ENCODE results near the gene MAFG. TPM values are rescaled to one million over a fixed set of nuclear protein-coding genes. Genes with fewer than 3 reads are reported as not detected.

MAFG gene
- total and polyA plus RNA-seq, 2 of the 13 experiments (the other 11 are each of a cell fraction or from before 2014, with no cell fraction given) = 14.5 to 20.0 TPM

- TF ChIP-seq HMGXB4 (CRISPR knock-in tag; IDR thresholded peaks at IDR 0.05; ENCODE audit: borderline replicate concordance in 1 of 2, low read depth in 1 of 2) (peak; percentile 48 to 91; a peak in 3 of 4 replicates), HNF4A (CRISPR knock-in tag; IDR thresholded peaks at IDR 0.05) (peak; percentile 81), MAFK (conservative IDR thresholded peaks at IDR 0.05 in 1 of 2, IDR thresholded peaks at IDR 0.05 in 1 of 2; ENCODE audit: low read length in 2 of 2) (no peak), MAFG (CRISPR knock-in tag; IDR thresholded peaks at IDR 0.05) (no peak), ZNF572 (CRISPR knock-in tag; IDR thresholded peaks at IDR 0.05) (peak; percentile 20; the same call in 1 of the 2 replicates), ZNF503 (CRISPR knock-in tag; IDR thresholded peaks at IDR 0.05) (peak; percentile 96; the same call in 1 of the 2 replicates), PBX2 (CRISPR knock-in tag; IDR thresholded peaks at IDR 0.05) (no peak), ZNF383 (CRISPR knock-in tag; IDR thresholded peaks at IDR 0.05; ENCODE audit: borderline replicate concordance) (peak; percentile 55; the same call in 1 of the 2 replicates), TEF (CRISPR knock-in tag; IDR thresholded peaks at IDR 0.05) (no peak), ZNF83 (CRISPR knock-in tag; IDR thresholded peaks at IDR 0.05; ENCODE audit: borderline replicate concordance) (no peak), THAP7 (CRISPR knock-in tag; IDR thresholded peaks at IDR 0.05) (peak; percentile 57), HNRNPH1 (optimal IDR thresholded peaks at IDR 0.05; ENCODE audit: low read depth, low read length) (peak; percentile 32), ZNF678 (CRISPR knock-in tag; IDR thresholded peaks at IDR 0.05) (no peak), BRF2 (CRISPR knock-in tag; IDR thresholded peaks at IDR 0.05) (no peak), ZNF205 (CRISPR knock-in tag; IDR thresholded peaks at IDR 0.05) (peak; percentile 84), NPAS2 (CRISPR knock-in tag; IDR thresholded peaks at IDR 0.05; ENCODE audit: borderline replicate concordance) (no peak)
Measured at GRCh38 chr17:81967533-81968395, 40.2 kb upstream of the MAFG start (continued).

Measured in HepG2 (cell line).